Subcutaneous abdominal adipose tissue (tissue), 5 donors: ENCODE data around the gene SMG7.
A peak's percentile ranks its signal among the peaks of the same experiment; 100 is the strongest.
"Not testable (repeated sequence)": the region's sequence is repeated elsewhere in the genome, so short reads cannot be mapped to it uniquely, and the experiment has no call there.

Experiments
- H3K27ac ChIP-seq: one replicate; pipeline ENCODE4 v1.7.0; 2013; ENCODE audit warnings: low read depth, mild to moderate bottlenecking, inconsistent platforms, low read length, moderate library complexity
- H3K27me3 ChIP-seq, 5 donors: one replicate each; pipeline ENCODE4 v1.7.0; 2013; ENCODE audit warnings: low read length in 5 of 5, inconsistent platforms in 1 of 5; ENCODE audit not compliant: control insufficient read depth in 5 of 5, insufficient read depth in 4 of 5
- H3K36me3 ChIP-seq, 5 donors: one replicate each; pipeline ENCODE4 v1.7.0; 2013; ENCODE audit warnings: low read length in 5 of 5; ENCODE audit not compliant: control insufficient read depth in 5 of 5, insufficient read depth in 5 of 5
- H3K4me1 ChIP-seq, 5 donors: one replicate each; pipeline ENCODE4 v1.7.0; 2013; ENCODE audit warnings: low read length in 5 of 5, mild to moderate bottlenecking in 3 of 5, moderate library complexity in 1 of 5; ENCODE audit not compliant: control insufficient read depth in 5 of 5, insufficient read depth in 5 of 5
- H3K4me3 ChIP-seq, 5 donors: one replicate each; pipeline ENCODE4 v1.7.0; 2013; ENCODE audit warnings: low read length in 5 of 5, low read depth in 1 of 5
- H3K9ac ChIP-seq, 5 donors: one replicate each; pipeline ENCODE4 v1.7.0; 2013; ENCODE audit warnings: low read length in 5 of 5, mild to moderate bottlenecking in 4 of 5, moderate library complexity in 3 of 5
- H3K9me3 ChIP-seq, 5 donors: one replicate each; pipeline ENCODE4 v1.7.0; 2013; ENCODE audit warnings: low read length in 5 of 5; ENCODE audit not compliant: control insufficient read depth in 5 of 5
- donor health status: healthy.
- donor health status: healthy.
- donor health status: healthy.
- donor health status: healthy.
- donor health status: healthy.

Gene SMG7

GRCh38 chr1:183472488-183473216 lies at the start of gene SMG7:
Gene SMG7 (plus strand): TSS chr1:183472499. CDS start chr1:183472621, 122 bp downstream.
- no peaks in the 10 kb centered on the region for H3K36me3 ChIP-seq
- peaks cover 5 to 45% (median 25%) of the 10 kb centered on the region in 5 donors for H3K4me1 ChIP-seq
- H3K4me3 ChIP-seq = peak within 1 kb of the TSS; percentile 82 to 98 (median 92)
- no peaks in the 10 kb centered on the region for H3K27me3 ChIP-seq
- H3K9ac ChIP-seq = peak within 1 kb of the TSS; percentile 81 to 99 (median 93)
- H3K27ac ChIP-seq = peak within 1 kb of the TSS; percentile 96
- no peaks in the 10 kb centered on the region for H3K9me3 ChIP-seq

GRCh38 chr1:183423541-183423940 lies 48.8 kb upstream of the SMG7 start:
- Histone ChIP-seq H3K27me3 (peaks cover 0 to 11% (median 1%) of the 10 kb centered on the region in 5 donors), H3K4me1 (peaks cover 0 to under 1% (median 0%) of the 10 kb centered on the region in 5 donors), H3K4me3 (no peak overlapping the region), H3K27ac (no peak overlapping the region), H3K9ac (no peak overlapping the region), H3K9me3 (no peaks in the 10 kb centered on the region), H3K36me3 (no peaks in the 10 kb centered on the region)

DNA sequence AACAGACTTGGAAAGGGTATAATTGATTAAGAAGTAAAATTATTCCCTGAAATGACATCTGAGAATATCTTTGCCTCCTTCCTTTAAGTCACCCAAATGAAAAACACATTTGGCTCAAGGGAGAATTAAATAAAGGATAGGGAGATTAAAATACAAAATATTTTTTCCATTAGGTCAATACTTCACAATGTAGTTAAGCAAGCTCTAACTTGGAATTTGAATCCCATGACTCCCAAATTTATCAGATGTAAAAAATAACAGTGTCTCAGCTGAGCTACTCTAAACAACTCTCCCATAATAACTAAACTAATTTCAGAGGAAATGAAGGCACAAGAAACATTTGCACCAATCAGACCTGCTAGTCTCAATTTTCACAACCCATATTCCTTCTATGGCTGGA lies 47.6 kb upstream of the SMG7 start:
- no peaks in the 10 kb centered on the region for H3K4me1 ChIP-seq
- H3K27me3 ChIP-seq = peaks cover 0 to 3% (median 0%) of the 10 kb centered on the region in 5 donors
- H3K9me3 ChIP-seq = peaks cover 0 to 3% (median 0%) of the 10 kb centered on the region in 5 donors
- H3K27ac ChIP-seq = no peak overlapping the region
- no peaks in the 10 kb centered on the region for H3K36me3 ChIP-seq
- no peak overlapping the region for H3K9ac ChIP-seq
- no peak overlapping the region for H3K4me3 ChIP-seq

GRCh38 chr1:183427591-183427990 lies 44.7 kb upstream of the SMG7 start:
- H3K36me3 ChIP-seq, H3K9me3 ChIP-seq, H3K4me1 ChIP-seq, H3K27me3 ChIP-seq, H3K27ac ChIP-seq, H3K9ac ChIP-seq, H3K4me3 ChIP-seq: not testable (repeated sequence)

GRCh38 chr1:183431840-183432547 lies 40.3 kb upstream of the SMG7 start:
- H3K27ac ChIP-seq = no peak overlapping the region
- no peak overlapping the region for H3K9ac ChIP-seq
- H3K4me3 ChIP-seq = no peak overlapping the region
- H3K9me3 ChIP-seq = peaks cover 0 to 7% (median 0%) of the 10 kb centered on the region in 5 donors
- H3K27me3 ChIP-seq = peaks cover 0 to 3% (median 0%) of the 10 kb centered on the region in 5 donors
- no peaks in the 10 kb centered on the region for H3K4me1 ChIP-seq
- H3K36me3 ChIP-seq = no peaks in the 10 kb centered on the region

DNA sequence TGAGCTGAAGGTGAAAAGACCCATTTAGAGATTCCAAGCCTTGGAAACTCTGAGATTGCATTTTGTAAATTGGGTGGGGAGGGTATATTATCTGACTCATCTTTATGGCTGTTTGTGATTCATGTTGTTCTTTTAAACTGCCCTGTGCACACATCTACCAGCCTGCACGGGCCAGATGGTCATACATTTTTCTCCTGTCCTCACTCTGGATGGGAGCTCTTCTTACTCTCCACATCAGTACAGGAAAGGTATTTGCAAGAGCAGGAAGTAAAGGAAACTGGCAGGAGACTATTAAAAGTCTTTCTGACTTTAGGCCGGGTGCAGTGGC lies 39.8 kb upstream of the SMG7 start:
- Histone ChIP-seq H3K36me3 (no peaks in the 10 kb centered on the region), H3K27ac (no peak overlapping the region), H3K27me3 (peaks cover 0 to 3% (median 0%) of the 10 kb centered on the region in 5 donors), H3K9ac (no peak overlapping the region), H3K4me3 (no peak overlapping the region), H3K4me1 (no peaks in the 10 kb centered on the region), H3K9me3 (peaks cover 0 to 7% (median 0%) of the 10 kb centered on the region in 5 donors)

GRCh38 chr1:183433703-183434102 lies 38.6 kb upstream of the SMG7 start:
- Histone ChIP-seq H3K27me3 (peaks cover 0 to 3% (median 0%) of the 10 kb centered on the region in 5 donors), H3K36me3 (no peaks in the 10 kb centered on the region), H3K4me1 (no peaks in the 10 kb centered on the region), H3K4me3 (no peak overlapping the region), H3K9ac (no peak overlapping the region), H3K9me3 (peaks cover 0 to 7% (median 0%) of the 10 kb centered on the region in 5 donors), H3K27ac (no peak overlapping the region)

DNA sequence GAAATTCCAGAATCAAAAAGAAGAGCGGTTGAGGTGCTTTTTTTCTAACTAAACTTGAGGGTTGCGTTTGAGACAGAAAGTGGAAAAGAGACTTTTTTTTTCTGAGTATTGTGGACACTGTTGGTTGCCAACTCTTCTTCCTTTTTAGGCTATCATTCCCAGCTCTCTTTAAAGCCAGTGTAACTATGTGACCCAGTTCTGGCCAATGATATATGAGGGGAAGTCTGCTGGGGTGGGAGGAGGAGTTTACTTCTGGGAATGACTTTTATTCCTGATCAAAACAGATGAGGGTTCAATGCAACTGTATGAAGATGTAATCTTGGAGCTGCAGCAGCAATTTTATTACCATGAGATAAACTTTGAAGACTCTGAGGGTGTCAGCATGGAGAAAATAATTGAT lies 36.8 kb upstream of the SMG7 start:
- Histone ChIP-seq H3K9me3 (no peaks in the 10 kb centered on the region), H3K27ac (no peak overlapping the region), H3K4me1 (no peaks in the 10 kb centered on the region), H3K9ac (no peak overlapping the region), H3K36me3 (no peaks in the 10 kb centered on the region), H3K4me3 (no peak overlapping the region), H3K27me3 (peaks cover 0 to 3% (median 0%) of the 10 kb centered on the region in 5 donors)

GRCh38 chr1:183438060-183438459 lies 34.2 kb upstream of the SMG7 start:
- Histone ChIP-seq H3K4me3 (no peak overlapping the region), H3K27me3 (peaks cover 0 to 3% (median 0%) of the 10 kb centered on the region in 5 donors), H3K27ac (no peak overlapping the region), H3K36me3 (no peaks in the 10 kb centered on the region), H3K9me3 (no peaks in the 10 kb centered on the region), H3K4me1 (no peaks in the 10 kb centered on the region), H3K9ac (no peak overlapping the region)

DNA sequence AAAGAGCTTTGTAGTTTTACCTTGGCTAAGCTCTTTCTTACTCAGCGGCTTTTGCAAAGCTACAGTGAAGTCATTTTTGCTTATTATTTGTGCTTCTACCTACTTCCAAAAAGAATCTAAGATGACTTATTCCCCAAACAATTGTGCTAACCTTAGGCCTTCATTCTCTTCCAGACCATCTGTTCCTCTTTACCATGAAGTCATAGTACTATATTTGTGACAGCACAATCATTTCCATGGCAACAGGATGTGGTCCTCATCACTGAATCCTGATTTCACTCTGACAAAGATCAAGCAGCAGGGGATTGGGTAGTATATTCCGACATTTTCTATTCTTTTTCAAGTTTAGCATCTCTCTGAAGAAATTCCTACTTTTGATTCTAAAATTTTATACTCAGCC lies 29.3 kb upstream of the SMG7 start:
- Histone ChIP-seq H3K27ac (no peak overlapping the region), H3K36me3 (no peaks in the 10 kb centered on the region), H3K4me3 (no peak overlapping the region), H3K9me3 (no peaks in the 10 kb centered on the region), H3K4me1 (peaks cover 0 to 6% (median 0%) of the 10 kb centered on the region in 5 donors), H3K9ac (no peak overlapping the region), H3K27me3 (no peaks in the 10 kb centered on the region)
